Measurements from ENCODE around the gene TCERG1L. TPM values are rescaled to one million over a fixed set of nuclear protein-coding genes. Genes with fewer than 3 reads are reported as not detected.
"Not testable (repeated sequence)": the region's sequence is repeated elsewhere in the genome, so short reads cannot be mapped to it uniquely, and the experiment has no call there.

The TCERG1L gene
- total RNA-seq, 1 donor from 2014 or later: 0.91 TPM

DNA sequence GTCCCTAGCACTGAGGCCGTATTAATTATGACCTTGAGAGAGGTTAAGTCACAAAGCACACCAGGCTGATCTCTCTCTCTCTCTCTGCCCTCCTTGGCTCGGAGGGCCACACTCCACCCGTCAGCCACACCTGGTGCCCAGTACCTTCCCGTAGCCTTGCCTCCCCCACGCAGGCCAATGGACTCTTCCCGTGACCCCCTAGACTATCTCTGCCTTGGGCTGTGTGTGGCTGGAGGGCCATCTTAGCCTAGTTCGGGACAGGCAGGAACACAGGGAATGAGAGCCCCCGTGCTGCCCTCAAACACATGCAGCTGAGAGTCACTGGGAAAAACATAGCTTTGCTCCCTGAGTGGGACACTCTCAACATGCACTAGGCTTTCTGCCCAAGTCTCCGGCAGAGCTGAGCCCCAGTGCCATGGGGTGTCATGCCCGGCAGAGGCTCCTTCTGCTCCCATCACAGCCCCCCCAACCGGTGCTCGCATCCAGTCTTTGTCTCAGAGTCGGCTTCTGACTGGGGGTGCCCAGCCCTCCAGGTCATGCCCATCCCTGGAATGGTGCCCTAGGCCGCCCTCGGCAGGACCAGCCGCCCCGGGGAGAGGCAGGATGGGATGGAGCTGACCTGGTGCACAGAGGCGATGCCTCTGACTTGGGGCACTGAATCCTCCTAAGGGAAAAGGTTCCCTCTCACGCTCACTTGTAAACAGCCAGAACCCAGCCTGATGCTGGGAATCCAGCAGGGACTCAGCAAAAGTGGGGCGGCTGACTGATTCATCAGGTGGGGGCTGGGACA, 63.0 kb downstream of the TCERG1L start:
- no peak for DNase-seq (ENCODE audit: low spot score)

DNA sequence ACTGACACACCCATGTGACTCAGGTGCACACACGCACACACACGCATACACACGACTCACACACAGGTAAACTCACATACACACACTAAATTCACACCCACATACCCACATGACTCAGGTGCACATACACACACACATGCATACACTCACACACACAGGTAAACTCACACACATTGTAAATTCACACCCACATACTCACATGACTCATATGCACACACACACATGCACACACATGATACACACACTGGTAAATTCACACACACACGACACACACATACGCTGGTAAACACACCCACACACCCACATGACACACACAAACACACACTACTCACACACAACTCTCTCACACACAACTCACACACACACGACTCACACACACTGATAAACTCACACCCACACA, 63.6 kb downstream of the TCERG1L start:
- DNase-seq (ENCODE audit: low spot score): no peak

DNA sequence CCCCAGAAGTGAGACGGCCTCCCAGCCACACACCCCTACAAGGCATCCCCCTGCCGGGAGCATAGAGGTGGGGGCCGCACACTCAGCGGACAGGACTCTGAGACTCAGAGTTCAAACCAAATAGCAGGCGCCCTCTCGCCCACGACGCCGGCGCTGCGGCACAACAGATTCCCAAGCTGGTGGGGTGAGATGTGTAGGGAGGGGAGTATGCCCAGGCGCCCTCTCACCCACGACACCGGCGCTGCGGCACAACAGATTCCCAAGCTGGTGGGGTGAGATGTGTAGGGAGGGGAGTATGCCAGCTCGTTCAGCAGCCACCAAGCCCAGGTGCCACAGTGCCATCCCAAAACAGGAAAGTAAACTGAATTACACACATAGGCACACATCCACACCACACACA, 64.7 kb downstream of the TCERG1L start:
- DNase-seq (ENCODE audit: low spot score): no peak

DNA sequence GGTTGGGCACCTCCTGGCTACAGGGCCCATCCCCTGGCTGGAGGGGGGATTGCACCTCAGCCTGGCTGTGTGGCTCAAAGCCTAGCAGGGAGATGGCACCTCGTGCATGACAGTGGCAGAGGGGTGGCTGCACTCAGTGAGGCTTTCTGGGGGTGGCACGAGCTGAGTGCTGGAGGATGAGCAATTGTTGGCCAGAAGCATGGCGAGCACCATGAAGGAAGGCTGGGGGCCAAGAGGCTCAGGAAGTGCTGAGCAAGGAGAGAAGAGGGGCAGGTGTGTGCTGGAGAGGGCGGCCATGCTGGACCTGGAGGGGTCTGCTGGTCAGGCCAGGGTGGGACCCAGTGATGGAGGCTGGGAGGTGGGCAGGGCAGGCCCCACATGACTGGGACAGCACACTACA, 65.4 kb downstream of the TCERG1L start:
- DNase-seq (ENCODE audit: low spot score): no peak

DNA sequence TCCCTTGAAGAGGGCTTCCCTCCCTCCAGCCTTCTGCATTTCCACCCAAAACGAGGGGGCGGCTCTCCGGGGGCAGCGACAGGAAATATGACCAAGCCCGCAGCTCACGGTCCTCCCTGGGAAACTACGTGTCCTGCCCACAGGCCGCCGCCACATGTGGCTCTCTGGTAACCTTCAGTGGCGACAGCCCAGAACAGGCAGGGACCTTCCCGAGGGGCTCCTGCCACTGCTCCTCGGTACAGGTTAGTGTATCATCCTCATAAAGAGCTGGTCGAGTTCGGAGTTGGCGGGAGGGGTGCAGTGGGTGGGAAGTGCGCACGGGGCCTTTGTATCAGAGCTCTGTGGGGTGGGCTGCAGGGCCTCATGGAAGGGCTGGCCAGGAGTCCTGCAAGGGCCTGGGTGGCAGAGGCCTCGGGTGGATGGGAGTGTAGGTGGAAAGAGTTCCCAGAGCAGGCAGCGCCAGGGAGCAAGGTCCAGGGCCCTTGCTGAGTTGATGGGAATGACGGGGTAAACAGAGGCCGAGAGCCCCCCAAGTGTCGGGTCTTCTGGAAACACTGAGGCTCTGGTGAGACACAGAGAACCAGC, 66.0 kb downstream of the TCERG1L start:
- no peak for DNase-seq (ENCODE audit: low spot score)

DNA sequence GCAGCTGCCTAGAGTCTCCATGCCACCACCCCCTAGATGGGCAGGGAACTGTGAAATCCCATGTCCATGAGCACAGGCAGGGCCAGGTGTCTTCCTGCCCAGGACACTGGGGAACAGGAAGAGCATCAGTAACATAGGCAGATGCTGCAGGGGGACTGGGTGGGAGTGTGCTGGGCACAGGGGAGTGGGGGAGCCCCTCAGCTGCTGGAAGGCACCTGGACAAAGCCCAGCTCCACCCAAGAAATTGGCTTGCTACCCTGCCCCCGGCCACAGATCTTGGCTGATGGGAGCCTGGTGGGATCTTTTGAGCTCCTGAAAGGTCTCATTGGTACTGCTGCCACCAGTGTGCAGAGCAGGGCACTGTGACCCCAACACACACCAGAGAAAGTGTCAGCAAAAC, 66.7 kb downstream of the TCERG1L start:
- DNase-seq (ENCODE audit: low spot score): no peak

DNA sequence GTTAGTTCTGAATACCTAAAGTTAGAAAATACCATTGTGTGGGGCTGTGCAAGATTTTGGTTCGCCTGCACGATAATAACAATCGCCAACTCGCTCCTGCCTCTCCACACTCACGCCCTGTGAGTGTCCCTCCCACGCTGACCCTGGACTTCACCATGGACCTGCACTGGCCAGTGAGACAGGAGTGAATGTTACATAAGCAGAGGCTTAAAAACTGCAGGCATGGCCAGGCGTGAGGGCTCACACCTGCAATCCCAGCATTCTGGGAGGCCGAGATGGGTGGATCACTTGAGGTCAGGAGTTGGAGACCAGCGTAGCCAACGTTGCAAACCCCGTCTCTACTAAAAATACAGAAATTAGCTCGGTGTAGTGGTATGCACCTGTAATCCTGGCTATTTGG, 68.4 kb downstream of the TCERG1L start:
- DNase-seq (ENCODE audit: low spot score): no peak

DNA sequence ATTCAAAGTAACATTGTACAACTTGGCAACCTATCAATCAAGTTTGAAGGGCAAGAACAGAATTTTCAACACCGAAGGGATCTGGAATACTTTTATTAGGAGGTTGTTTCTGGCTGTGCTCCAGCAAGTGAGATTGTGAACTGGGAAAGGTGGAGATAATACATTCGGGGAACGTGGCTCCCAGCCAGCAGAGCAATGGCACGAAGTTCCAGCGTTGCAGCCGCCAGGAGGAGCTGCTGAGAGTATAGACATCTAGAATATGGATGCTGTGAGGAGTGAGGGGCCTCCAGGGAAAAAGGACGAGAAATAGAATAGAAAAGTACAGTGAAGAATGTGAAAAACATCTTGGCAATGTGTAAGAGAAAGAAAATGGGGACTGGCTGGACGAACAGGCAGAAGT, 69.5 kb downstream of the TCERG1L start:
- DNase-seq (ENCODE audit: low spot score): no peak

DNA sequence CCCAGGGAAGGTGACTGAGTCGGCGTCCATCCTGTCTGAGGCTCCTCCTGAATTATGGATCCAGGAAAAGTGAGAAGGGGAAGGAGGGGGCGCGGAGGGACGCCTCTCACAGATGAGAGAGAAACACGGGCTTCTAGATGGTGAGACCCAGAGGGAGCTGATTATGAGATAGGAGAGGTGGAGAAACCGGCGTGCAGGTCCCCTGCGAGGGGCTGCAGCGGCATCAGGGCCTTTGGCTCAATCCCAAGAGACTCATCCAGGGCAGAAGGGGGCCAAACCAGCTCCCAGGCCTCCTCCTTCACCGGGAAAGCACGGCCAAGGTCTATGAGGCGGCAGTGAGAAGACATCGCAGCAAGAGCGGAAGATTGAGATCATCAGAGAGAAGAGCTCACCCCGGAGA, 70.8 kb downstream of the TCERG1L start:
- no peak for DNase-seq (ENCODE audit: low spot score)

DNA sequence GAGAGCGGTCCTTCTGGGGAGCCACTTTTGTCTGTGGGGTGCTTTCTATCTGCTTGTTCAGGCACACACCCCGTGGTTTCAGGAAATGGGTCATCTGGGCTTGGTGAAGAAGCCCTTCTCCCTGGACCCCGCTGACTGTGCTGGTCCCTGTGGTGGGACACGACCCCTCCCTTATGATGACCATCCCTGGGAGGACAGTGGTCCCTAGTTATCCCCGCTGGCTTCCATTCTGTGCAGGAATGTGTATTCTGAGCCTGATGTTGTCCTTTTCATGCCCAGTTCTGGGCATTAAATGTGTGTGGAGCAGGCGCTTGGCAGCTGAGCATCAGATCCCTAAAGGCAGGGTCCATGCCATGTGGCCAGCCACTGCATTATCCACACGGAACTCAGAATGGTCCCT, 71.6 kb downstream of the TCERG1L start:
- DNase-seq (ENCODE audit: low spot score): no peak

DNA sequence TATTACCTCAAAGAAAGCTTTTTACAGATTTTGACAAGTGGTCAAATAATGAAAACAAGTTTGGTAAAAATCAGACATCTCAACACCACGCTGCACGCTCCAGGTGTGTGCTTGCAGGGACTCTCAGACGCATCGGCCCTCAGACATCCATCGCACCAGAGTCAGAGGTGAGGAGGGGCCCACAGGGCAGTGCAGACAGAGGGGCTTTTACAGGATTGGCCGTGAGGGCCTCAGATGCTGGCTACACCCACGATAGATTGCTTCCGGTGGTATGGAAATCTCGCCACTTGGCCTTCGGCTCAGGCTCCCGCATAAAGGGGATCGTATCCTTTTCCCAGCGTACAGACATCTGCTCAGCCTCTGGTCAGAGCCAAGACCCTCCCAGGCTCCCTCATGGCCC, 72.1 kb downstream of the TCERG1L start:
- no peak for DNase-seq (ENCODE audit: low spot score)

DNA sequence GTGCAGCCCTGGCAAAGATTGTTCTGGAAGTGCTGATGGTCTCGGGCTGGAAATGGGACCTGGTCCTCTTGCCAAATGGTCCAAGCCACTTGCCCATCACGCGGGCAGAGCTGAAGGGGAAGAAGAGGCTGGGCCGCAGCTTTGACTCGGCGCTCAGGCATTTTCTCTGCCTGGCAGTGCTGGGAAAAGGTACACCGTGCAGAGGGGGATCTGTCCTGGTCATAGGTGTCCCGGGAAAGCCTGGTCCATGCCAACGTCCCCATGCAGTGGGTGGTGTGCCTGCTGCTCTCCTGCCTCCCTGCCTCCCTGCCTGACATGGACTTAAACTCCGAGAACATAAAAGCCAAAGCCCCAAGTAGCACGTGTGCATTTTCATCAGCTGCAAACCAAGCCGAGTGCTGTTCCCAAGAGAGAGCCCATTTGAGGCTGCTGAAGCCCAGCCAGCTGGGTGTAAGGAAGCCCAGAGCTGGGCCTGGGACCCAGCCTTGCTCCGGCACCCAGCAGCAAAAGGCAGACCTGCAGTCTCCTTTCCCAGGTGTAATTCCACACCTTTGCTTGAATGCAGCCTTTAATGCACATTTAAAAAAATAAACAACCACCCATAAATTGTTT, 72.7 kb downstream of the TCERG1L start:
- DNase-seq (ENCODE audit: low spot score): no peak

DNA sequence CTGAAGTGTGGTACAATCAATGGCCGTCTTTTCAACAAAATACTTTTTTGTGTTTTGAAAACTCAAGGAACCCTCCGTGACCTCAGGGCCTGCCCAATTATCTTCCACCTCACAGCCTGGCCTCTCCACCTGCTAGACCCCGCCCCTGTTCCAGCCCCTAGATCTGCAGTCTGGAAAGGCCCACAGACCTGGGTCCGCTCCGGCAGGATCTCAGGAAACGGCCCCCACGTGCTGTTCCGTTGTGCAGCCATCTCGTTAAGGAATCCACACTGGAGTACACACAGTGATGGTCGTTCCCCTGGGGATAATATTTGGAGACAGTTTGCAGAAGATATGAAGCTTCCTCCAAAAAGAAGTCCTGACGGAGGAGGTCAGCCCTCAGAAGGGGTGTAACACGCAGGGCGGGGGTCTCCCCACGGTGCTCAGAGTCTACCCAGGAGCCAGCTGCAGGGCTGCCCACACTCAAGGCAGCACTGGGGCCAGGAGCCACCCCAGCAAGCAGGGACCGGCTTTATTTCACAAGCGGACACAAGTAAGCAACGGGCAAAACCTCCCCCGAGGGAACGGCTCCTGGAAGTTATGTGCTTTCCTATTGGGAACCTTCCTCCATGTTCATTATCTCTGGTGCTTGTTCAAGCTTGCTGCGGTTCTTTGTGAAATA, 73.4 kb downstream of the TCERG1L start:
- no peak for DNase-seq (ENCODE audit: low spot score)

DNA sequence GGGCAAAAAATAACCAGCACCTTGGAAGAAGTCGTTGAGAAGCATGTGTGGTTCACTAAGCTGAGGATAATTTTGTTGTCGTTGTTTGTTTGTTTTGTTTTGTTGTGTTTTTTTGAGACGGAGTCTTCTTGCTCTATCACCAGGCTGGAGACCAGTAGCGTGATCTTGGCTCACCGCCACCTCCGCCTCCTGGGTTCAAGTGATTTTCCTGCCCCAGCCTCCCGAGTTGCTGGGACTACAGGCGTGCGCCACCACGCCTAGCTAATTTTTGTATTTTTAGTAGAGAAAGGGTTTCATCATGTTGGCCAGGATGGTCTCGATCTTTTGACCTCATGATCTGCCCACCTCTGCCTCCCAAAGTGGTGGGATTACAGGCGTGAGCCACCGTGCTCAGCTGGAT, 76.9 kb downstream of the TCERG1L start:
- DNase-seq (ENCODE audit: low spot score): not testable (repeated sequence)

DNA sequence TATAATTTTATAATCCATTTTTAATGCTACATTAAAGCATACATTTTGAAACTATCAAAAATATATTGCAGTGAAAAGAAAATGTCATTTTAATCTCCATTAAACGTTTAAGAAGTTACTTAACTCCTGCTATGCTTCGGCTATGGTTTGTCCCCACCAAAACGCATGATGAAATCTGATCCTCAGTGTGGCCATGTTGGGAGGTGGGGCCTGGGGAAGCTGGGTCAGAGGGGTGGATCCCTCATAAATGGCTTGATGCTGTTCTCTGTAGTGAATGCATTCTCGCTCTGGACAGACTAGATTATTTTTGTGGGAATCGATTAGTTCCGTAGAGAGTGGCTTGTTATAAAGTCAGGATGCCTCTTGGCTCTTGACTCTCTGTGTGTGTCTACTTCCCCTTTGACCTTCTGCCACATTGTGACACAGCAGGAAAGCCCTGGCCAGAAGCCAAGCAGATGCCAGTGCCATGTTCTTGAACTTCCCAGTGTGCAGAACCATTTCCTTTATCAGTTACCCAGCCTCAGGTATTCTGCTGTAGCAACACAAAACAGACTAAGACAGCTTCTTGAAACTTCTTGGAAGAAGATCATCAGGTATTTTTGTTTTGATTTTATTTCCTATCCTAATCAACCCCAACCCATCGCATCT, 77.8 kb downstream of the TCERG1L start:
- DNase-seq (ENCODE audit: low spot score): no peak

DNA sequence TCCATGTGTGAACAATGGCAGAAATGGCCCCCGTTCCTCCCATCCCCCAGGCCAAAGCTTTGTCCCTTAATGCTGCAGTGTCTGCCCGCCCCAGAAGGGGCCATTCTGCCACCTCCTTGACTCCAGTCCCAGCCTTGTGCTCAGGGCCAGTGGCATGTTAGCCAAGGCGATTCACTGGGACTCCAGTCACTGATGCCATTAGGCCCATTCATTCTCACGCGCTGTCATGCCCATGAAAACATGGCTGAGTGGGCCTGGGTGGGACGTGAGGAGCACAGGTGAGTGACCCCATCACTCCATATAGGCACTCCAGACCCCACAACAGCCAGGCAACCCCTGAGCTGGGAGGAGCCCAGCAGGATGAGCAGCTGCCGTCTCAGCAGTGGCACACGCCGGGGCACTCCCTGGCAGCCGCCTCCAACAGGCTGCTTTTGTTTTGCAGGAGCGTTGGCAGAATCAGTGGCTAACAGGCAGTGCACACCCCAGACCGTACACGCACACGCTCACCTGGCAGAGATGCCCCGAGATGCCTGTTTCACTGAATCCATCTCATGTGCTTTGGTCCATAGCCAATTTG, 79.5 kb downstream of the TCERG1L start:
- no peak for DNase-seq (ENCODE audit: low spot score)

DNA sequence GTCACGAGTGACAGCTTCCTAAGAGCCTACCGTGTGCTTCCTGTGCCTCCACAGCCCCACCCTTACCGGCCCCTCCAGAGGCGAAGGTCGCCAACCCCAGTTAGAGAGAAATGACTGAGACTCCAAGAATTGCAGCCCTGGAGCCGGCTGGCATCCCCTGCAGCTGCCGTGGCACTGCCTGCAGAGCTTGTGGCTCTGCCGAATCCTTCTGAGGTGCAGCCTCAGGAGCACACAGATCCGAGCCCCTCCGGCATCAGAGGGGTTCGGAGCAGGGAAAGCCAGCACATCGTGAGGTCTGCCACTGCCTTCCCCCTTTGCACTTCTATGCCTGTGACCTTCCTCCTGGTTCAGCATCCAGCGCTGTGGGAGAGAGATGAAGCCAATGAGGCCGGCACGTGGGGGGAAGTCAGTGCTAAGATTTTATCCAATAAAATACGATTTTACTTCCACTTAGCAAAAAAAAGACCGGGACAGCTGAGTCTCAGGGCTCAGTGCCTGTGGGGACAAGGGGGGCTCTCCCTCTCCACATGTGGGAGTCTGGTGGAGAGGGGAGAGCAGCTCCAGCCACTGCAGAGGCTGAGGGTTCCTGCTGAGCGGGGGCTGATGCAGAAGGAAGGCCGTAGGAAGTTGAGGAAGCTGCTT, 80.1 kb downstream of the TCERG1L start:
- no peak for DNase-seq (ENCODE audit: low spot score)

DNA sequence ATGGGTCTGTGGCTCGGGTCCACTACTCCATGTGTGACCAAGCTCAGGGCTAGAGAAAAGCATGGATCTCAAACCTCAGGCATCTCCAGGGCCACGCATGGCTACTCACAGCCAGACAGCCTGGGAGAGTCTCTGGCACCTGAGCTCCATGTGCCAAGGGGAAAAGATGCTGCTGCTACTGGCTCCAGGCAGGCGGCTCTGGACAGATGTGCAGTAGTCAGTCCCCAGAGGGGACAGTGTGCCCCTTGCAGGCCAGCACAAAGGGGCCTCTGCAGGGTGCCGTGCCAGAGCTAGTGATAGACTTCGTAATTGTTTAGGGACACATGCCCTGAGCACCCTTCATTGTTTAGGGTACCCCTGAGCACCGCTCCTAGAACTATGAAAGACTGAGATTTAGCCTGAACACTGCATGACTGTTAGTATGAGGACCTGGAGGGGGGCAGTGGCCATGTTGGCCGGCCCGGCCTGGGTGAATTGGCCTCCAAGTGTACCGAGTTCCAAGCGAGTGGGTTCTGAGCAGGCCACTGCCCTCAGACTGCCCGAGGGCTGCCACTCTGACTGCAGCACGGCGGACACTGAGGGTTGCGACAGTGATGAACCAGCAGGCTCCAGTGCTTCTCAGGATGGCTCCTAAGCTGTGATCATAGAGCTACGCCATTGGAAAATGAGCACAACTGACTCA, 80.7 kb downstream of the TCERG1L start:
- no peak for DNase-seq (ENCODE audit: low spot score)

DNA sequence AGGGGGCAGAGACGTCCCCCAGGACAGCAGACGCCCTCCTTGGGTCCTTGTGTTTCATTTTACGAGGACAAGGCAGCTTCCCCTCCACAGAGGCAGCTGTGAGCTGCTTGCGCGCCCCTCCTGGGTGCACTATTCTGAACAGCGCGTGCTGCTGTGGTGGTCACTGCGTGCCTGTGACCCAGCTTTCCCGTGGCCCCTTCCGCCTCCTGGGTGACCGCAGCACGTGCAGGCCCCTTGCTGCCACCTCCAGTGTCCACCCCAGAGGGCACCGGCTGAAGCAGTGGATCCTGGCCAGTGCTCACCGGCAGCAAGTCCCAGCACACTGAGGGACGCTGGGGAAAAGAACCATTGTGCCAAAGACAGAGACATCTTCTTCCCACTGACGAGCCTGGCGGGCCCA, 81.4 kb downstream of the TCERG1L start:
- no peak for DNase-seq (ENCODE audit: low spot score)

DNA sequence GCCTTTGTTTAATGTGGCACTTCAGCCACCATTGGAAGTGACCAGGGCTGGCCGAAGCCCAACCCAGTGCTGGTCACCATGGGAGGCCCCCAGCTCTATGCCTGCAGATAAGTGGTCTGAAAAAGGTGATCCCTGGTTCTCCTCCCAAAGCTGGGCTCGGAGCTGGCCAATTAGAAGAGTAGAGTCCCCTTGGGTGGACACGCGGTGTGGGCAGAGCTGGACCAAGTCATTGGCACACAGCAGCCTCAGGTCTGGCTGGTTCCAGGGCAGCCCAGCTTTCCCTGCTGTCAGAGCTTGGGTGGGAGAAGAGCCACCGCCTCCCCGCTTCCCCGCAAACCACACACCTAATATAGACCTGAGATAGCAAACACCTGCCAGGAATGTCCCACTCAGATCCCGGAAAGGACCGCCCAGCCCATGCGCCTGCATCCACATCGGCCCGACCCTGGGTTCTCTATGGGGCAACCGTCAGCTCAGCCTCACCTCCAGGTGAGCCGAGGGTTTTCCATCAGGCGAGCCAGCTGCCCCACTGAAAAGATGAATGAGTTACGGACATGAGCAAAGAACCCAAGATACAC, 84.3 kb downstream of the TCERG1L start:
- DNase-seq (ENCODE audit: low spot score): no peak
